ENCODE data around the gene LRRFIP2.

LRRFIP2 gene

DNA sequence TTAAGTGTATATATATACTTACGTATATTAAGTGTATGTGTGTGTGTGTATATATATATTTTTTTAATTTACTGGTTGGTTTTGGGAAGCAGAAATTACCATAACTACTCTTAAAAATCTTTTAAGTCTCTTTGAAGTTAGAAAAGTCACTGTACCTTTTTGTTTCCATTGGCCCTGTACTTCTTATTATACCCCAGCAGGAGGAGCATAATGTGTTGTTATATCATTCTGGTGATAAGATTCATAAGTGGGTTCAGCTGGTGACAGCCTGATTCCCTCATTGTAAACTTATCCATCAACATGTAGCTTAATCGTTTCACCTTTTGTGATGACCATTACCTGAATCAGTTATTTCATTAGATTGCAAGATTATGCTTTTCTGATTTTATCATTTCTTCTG lies 150.3 kb downstream of the LRRFIP2 start:
- no peak for DNase-seq (ENCODE audit: low spot score)

DNA sequence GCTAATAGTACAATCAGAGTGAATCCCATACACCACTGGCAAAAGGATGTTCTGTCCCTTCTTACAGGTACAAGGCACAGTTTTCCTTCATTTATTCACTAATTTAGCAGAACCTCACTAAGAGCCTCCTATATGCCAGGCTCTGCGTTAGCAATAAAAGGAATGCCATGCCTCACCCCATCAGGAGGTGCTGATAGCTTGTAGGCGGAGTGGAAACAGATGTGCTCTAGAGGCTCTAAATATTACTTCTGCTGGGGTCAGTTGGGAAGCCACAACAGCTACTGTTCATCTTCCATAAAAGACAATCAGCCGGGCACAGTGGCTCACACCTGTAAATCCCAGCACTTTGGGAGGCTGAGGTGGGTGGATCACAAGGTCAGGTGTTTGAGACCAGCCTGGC lies 156.7 kb downstream of the LRRFIP2 start:
- DNase-seq (ENCODE audit: low spot score): no peak

DNA sequence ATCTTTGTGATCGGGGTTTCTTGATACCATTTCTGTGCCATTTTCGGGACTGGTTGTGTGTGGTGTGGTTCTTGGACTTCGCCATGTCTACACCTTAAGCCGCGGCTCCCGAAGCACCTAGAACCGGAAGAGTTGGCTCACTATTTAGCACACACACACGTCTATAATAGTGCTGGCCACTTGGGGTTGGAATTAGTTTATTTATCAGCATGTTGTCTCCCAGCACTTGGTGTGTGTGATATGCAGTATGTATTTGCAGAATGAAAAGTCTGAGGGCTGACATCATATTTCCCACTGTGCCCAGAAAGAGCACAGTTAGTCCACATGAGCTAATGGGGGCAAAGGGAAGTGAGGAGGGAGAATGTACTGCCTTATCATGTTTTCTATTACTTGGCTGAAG lies 157.5 kb downstream of the LRRFIP2 start:
- DNase-seq (ENCODE audit: low spot score): no peak

DNA sequence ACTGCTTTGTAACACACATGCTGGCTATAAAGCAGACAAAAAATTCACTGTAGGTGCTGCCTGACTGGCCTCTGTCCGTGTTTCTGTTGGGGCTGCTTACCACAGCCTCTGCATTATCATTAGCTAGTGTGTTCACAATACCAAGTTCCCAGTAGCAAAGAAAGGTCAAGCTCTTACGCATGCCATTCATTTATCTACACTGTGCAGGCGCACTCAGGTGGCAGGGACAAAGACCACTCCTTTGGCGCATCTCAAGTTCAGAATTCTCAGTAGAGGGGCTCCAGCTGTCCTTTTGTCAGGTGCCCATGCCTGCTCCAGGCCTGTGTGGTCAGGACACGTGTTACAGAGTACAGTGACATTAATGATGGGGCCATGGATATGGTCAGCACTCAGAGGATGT lies 158.7 kb downstream of the LRRFIP2 start:
- DNase-seq (ENCODE audit: low spot score): no peak

DNA sequence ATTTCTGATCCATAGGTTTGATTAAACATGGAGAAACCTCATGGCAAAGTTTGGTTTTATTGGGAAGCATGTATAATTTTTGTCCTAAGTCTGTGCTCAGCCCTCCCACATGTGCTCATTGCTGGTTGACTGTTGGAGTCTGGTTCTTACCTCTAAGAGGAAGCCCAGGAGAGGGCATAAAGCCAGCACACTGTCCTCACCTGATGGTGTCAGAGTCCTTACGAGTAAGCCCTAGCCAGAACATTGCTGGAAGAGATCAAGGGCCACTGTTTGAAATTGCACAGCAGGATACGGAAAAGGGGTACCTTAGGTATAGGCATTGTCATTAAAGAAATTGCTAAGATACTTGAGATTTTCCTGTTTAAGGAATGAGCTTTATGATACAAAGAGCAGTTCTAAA lies 159.8 kb downstream of the LRRFIP2 start:
- no peak for DNase-seq (ENCODE audit: low spot score)
